Measurements from ENCODE around the gene GBP2.
"Not testable (repeated sequence)": the region's sequence is repeated elsewhere in the genome, so short reads cannot be mapped to it uniquely, and the experiment has no call there.

The GBP2 gene

DNA sequence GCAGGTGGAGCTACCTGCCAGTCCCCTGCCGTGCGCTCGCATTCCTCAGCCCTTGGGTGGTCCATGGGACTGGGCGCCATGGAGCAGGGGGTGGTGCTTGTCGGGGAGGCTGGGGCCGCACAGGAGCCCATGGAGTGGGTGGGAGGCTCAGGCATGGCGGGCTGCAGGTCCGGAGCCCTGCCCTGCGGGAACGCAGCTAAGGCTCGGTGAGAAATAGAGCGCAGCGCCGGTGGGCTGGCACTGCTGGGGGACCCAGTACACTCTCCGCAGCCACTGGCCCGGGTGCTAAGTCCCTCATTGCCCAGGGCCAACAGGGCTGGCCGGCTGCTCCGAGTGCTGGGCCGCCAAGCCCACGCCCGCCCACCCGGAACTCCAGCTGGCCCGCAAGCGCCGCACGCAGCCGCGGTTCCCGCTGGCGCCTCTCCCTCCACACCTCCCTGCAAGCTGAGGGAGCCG lies 2.1 kb upstream of the GBP2 start:
- not testable (repeated sequence) for H3K4me1 ChIP-seq (ENCODE audit: control insufficient read depth, insufficient read depth, low read length); H3K4me3 ChIP-seq (ENCODE audit: insufficient read depth, low read depth, low read length); H3K27me3 ChIP-seq (ENCODE audit: control insufficient read depth, insufficient read depth, low read length, poor library complexity, severe bottlenecking); H3K27ac ChIP-seq (ENCODE audit: insufficient read depth, low read depth, low read length, poor library complexity, severe bottlenecking); H3K9me3 ChIP-seq (ENCODE audit: control insufficient read depth, low read length); H3K36me3 ChIP-seq (ENCODE audit: control insufficient read depth, insufficient read depth, low read length)
- WGBS, 2 experiments: 92 to 95% methylated on average over 31 of the region's 31 CpGs

DNA sequence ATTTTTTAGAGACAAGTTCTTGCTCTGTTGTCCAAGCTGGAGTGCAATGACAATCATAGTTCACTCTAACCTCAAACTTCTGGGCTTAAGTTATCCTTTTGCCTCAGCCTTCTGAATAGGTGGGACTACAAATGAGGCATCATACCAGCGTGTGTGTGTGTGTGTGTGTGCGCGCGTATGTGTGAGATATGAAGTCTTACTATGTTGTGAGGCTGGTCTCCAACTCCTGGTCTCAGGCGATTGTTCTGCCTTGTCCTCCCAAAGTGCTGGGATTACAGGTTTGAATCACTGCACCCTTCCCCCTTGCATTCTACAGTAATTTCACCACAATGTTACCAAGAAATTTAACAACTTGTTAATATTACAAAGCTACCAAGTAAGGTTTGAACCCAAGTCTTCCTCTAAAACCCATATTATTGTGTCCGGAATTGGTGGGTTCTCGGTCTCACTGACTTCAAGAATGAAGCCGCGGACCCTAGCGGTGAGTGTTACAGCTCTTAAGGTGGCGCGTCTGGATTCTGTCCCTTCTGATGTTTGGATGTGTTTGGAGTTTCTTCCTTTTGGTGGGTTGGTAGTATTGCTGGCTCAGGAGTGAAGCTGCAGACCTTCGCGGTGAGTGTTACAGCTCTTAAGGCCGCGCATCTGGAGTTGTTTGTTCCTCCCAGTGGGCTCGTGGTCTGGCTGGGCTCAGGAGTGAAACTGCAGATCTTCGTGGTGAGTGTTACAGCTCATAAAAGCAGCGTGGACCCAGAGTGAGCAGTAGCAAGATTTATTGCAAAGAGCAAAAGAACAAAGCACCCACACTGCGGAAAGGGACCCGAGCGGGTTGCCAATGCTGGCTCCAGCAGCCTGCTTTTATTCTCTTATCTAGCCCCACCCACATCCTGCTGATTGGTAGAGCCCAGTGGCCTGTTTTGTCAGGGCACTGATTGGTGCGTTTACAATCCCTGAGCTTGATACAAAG lies 970 bp upstream of the GBP2 start:
- H3K4me3 ChIP-seq (ENCODE audit: insufficient read depth, low read depth, low read length); H3K27ac ChIP-seq (ENCODE audit: insufficient read depth, low read depth, low read length, poor library complexity, severe bottlenecking); H3K9me3 ChIP-seq (ENCODE audit: control insufficient read depth, low read length); H3K36me3 ChIP-seq (ENCODE audit: control insufficient read depth, insufficient read depth, low read length); H3K27me3 ChIP-seq (ENCODE audit: control insufficient read depth, insufficient read depth, low read length, poor library complexity, severe bottlenecking); H3K4me1 ChIP-seq (ENCODE audit: control insufficient read depth, insufficient read depth, low read length): not testable (repeated sequence)
- WGBS, 2 experiments: 86 to 88% methylated on average over 23 of the region's 23 CpGs

DNA sequence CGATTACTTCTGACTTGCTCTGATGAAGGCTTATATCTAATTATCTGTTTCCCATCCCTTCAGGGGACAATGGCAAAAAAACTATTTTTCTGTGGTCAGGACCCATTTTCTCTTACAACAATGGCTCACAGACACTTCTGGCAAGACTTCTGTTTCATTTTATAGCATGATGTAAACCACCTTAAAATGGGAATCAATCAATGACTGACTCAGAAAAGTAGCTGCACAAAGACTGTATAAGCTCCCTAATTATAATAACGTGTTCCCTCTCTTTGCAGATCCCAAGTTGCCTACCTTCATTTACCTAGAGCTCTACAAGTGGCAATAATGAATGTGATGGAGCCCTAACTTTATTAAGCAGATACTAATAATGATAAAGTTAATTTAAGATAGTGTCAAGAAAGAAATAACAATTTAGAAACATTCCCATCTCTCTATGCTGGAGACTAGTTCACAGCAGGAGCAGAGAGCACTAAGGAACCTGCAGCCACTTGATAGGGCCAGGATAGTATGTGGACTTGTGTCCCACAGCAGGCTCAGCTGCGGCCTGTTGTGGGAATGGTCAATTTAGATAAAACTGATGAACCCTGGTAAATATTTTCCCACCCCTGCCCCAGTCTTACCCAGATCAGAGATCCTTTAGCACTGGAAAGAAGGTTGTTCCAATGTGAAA lies 538 bp downstream of the GBP2 start:
- H3K9me3 ChIP-seq (ENCODE audit: control insufficient read depth, low read length): no peaks in the 10 kb centered on the region
- H3K27ac ChIP-seq (ENCODE audit: insufficient read depth, low read depth, low read length, poor library complexity, severe bottlenecking): no peak overlapping the region
- no peaks in the 10 kb centered on the region for H3K27me3 ChIP-seq (ENCODE audit: control insufficient read depth, insufficient read depth, low read length, poor library complexity, severe bottlenecking)
- H3K4me3 ChIP-seq (ENCODE audit: insufficient read depth, low read depth, low read length): no peak overlapping the region
- no peaks in the 10 kb centered on the region for H3K36me3 ChIP-seq (ENCODE audit: control insufficient read depth, insufficient read depth, low read length)
- 74 to 93% methylated on average over 2 to 3 of the region's 3 CpGs for WGBS, 2 experiments
- no peaks in the 10 kb centered on the region for H3K4me1 ChIP-seq (ENCODE audit: control insufficient read depth, insufficient read depth, low read length)

DNA sequence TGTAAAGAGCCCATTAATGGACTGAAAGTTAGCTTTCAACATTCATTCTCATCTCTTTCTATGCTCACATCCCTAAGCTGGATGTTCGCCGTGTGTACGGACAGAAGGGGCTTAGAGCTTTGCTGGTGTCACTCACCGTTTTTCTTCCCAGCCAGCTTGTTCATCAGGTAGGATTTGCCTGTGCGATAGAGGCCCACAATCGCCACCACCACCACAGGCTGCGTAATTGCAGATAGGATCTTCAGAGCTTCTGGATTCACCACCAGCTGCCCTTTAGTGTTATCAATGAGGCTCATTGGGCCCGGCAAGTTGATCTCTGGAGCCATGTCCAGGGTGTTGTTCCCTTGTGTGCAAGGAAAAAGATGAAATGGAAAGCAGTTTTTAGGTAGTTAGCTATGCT lies 4.3 kb downstream of the GBP2 start:
- no peaks in the 10 kb centered on the region for H3K9me3 ChIP-seq (ENCODE audit: control insufficient read depth, low read length)
- H3K36me3 ChIP-seq (ENCODE audit: control insufficient read depth, insufficient read depth, low read length): no peaks in the 10 kb centered on the region
- 97 to 98% methylated on average over 8 of the region's 8 CpGs for WGBS, 2 experiments
- H3K27ac ChIP-seq (ENCODE audit: insufficient read depth, low read depth, low read length, poor library complexity, severe bottlenecking): no peak overlapping the region
- no peak overlapping the region for H3K4me3 ChIP-seq (ENCODE audit: insufficient read depth, low read depth, low read length)
- no peaks in the 10 kb centered on the region for H3K4me1 ChIP-seq (ENCODE audit: control insufficient read depth, insufficient read depth, low read length)
- H3K27me3 ChIP-seq (ENCODE audit: control insufficient read depth, insufficient read depth, low read length, poor library complexity, severe bottlenecking): no peaks in the 10 kb centered on the region

DNA sequence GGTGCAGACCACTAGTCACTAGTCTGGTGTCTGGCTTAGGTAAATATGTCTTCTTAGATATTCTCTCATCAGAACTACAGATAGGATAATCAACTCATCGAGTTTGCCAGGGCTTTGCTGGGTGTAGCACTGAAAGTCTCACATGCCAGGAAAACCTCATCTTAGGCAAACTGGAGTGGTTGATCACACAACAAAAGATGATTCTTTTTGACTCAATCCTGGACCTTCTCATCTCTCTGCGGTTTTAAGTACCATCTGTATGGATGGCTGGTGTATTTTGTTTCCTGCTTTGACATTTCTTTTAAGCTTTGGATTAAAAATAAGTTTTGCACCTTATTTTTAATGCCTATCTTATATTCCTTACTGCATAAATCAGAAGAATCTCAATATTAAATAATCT lies 11.3 kb downstream of the GBP2 start:
- Histone ChIP-seq H3K4me1 (ENCODE audit: control insufficient read depth, insufficient read depth, low read length) (no peaks in the 10 kb centered on the region), H3K36me3 (ENCODE audit: control insufficient read depth, insufficient read depth, low read length) (no peaks in the 10 kb centered on the region), H3K9me3 (ENCODE audit: control insufficient read depth, low read length) (no peaks in the 10 kb centered on the region), H3K27ac (ENCODE audit: insufficient read depth, low read depth, low read length, poor library complexity, severe bottlenecking) (no peak overlapping the region), H3K27me3 (ENCODE audit: control insufficient read depth, insufficient read depth, low read length, poor library complexity, severe bottlenecking) (no peaks in the 10 kb centered on the region), H3K4me3 (ENCODE audit: insufficient read depth, low read depth, low read length) (no peak overlapping the region)
- WGBS, 2 experiments: 97% methylated on average over 2 of the region's 2 CpGs

DNA sequence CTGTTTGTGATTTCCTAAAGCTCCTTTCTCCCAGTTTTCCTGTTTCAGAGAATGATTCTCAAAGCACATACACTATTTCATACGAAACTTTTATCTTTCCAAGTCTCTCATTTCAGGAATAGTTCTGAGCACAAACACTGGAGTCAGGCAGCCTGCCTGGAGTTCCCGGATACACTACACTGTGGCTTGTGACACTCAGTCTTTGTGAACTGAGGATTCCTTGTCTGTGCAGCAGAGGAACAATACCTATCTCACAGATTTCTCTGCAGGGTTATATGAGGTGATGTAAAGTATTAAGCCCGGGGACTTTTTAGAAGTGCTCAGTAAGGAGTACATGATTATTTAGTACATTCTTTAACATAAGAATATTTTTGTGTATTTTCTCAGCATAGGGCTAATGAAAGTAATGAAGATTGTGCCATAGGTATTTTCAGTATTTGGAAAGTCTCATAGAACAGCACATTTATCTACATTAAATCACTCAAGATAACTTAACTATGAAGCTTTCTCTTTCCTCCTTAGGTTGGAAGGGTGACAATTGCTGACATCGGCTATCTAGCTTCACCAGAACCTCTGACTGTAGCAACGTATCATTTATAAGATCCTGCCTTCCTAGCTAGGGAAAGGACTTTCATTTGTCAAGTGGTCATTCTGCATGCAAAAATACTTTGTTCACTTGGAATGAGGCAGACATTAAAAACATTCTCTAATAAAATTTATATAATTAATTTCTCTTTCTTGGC lies 12.9 kb downstream of the GBP2 start:
- Histone ChIP-seq H3K4me1 (ENCODE audit: control insufficient read depth, insufficient read depth, low read length) (no peaks in the 10 kb centered on the region), H3K9me3 (ENCODE audit: control insufficient read depth, low read length) (no peaks in the 10 kb centered on the region), H3K36me3 (ENCODE audit: control insufficient read depth, insufficient read depth, low read length) (no peaks in the 10 kb centered on the region), H3K27me3 (ENCODE audit: control insufficient read depth, insufficient read depth, low read length, poor library complexity, severe bottlenecking) (no peaks in the 10 kb centered on the region), H3K4me3 (ENCODE audit: insufficient read depth, low read depth, low read length) (no peak overlapping the region), H3K27ac (ENCODE audit: insufficient read depth, low read depth, low read length, poor library complexity, severe bottlenecking) (no peak overlapping the region)
- 89 to 93% methylated on average over 4 of the region's 5 CpGs for WGBS, 2 experiments

DNA sequence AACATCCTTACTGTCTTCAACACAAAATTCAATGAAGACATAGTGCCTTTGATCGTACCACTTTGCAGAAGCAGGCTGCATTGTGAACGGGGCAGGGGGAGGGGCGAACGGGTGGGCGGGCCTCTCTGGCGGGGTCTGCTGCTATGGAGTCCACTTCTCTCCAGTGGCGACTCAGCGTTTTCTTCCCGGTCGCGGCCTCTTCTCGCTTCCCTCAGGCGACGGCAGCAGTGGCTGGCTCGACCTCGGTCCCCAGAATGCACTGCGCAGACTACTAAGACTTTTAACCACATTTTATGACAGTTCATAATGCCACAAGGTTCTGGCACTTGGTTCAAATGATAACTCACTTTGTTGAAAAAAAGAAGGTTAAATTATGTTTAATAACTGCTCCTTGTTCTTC lies 21.2 kb downstream of the GBP2 start:
- no peak overlapping the region for H3K4me3 ChIP-seq (ENCODE audit: insufficient read depth, low read depth, low read length)
- no peaks in the 10 kb centered on the region for H3K9me3 ChIP-seq (ENCODE audit: control insufficient read depth, low read length)
- H3K4me1 ChIP-seq (ENCODE audit: control insufficient read depth, insufficient read depth, low read length): no peaks in the 10 kb centered on the region
- WGBS, 2 experiments: 91 to 92% methylated on average over 17 of the region's 17 CpGs
- no peak overlapping the region for H3K27ac ChIP-seq (ENCODE audit: insufficient read depth, low read depth, low read length, poor library complexity, severe bottlenecking)
- no peaks in the 10 kb centered on the region for H3K36me3 ChIP-seq (ENCODE audit: control insufficient read depth, insufficient read depth, low read length)
- no peaks in the 10 kb centered on the region for H3K27me3 ChIP-seq (ENCODE audit: control insufficient read depth, insufficient read depth, low read length, poor library complexity, severe bottlenecking)

DNA sequence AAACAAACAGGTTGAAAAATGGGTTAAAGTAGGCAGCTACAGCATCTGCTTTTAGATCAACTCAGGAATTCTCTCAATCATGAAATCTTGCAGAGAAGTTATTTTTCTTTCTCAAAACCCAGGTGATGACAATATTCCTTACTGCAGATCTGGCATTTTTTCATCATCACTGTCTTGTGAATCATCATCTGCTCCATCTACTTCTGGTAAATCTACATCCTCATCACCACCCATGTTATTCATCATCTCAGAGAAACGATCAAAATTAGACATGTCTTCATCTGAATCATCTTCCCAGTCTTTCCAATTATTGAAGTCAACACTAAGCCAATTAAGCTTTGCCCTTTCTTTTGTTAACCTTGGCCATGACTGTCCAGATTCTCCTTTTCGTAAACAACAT lies 21.8 kb downstream of the GBP2 start:
- WGBS, 2 experiments: 97 to 99% methylated on average over 2 of the region's 2 CpGs
- Histone ChIP-seq H3K27ac (ENCODE audit: insufficient read depth, low read depth, low read length, poor library complexity, severe bottlenecking) (no peak overlapping the region), H3K9me3 (ENCODE audit: control insufficient read depth, low read length) (no peaks in the 10 kb centered on the region), H3K4me3 (ENCODE audit: insufficient read depth, low read depth, low read length) (no peak overlapping the region), H3K27me3 (ENCODE audit: control insufficient read depth, insufficient read depth, low read length, poor library complexity, severe bottlenecking) (no peaks in the 10 kb centered on the region), H3K4me1 (ENCODE audit: control insufficient read depth, insufficient read depth, low read length) (no peaks in the 10 kb centered on the region), H3K36me3 (ENCODE audit: control insufficient read depth, insufficient read depth, low read length) (no peaks in the 10 kb centered on the region)

DNA sequence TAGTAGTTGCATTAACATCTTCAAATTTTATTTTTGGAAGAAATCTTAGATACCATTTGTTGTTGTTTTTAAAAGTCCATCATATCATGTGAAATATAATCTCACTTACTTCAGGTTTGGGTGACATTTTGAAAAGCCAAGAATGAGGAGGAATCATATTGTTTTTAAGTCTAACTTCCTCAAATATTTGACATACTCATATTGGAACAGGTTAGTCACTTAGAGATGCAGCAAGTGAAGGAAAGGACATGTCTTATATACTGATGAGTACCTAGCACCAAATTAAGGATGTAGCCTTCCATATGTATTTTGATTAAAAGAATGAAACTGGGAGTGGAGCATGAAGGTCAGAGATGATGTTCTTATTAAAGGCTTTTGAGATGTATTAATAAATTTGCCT lies 23.9 kb downstream of the GBP2 start:
- Histone ChIP-seq H3K27ac (ENCODE audit: insufficient read depth, low read depth, low read length, poor library complexity, severe bottlenecking) (no peak overlapping the region), H3K36me3 (ENCODE audit: control insufficient read depth, insufficient read depth, low read length) (no peaks in the 10 kb centered on the region), H3K4me3 (ENCODE audit: insufficient read depth, low read depth, low read length) (no peak overlapping the region), H3K4me1 (ENCODE audit: control insufficient read depth, insufficient read depth, low read length) (no peaks in the 10 kb centered on the region), H3K9me3 (ENCODE audit: control insufficient read depth, low read length) (no peaks in the 10 kb centered on the region), H3K27me3 (ENCODE audit: control insufficient read depth, insufficient read depth, low read length, poor library complexity, severe bottlenecking) (no peaks in the 10 kb centered on the region)

DNA sequence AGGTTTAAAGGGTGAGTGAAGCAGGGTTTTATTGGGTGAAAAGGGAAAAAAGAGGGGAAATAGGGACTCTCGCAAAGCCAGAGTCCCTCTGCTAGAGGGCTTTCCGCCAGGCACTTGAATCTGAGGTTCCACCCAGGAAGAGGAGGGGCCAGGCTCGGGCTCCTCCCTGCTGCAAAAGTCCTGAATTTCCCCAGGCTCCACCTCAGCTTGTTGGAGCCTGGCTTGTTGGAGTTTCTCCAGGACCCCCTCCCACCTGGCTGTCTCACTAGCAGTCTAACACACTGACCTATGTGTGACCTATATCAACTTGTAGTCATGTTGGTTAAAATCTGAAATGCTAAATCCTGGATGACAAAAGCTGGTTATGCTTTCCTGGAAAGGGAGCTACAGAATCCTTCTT lies 25.5 kb downstream of the GBP2 start:
- H3K27me3 ChIP-seq (ENCODE audit: control insufficient read depth, insufficient read depth, low read length, poor library complexity, severe bottlenecking): no peaks in the 10 kb centered on the region
- no peak overlapping the region for H3K27ac ChIP-seq (ENCODE audit: insufficient read depth, low read depth, low read length, poor library complexity, severe bottlenecking)
- H3K9me3 ChIP-seq (ENCODE audit: control insufficient read depth, low read length): no peaks in the 10 kb centered on the region
- H3K36me3 ChIP-seq (ENCODE audit: control insufficient read depth, insufficient read depth, low read length): no peaks in the 10 kb centered on the region
- H3K4me1 ChIP-seq (ENCODE audit: control insufficient read depth, insufficient read depth, low read length): no peaks in the 10 kb centered on the region
- WGBS, 2 experiments: 90 to 95% methylated on average over 3 of the region's 3 CpGs
- no peak overlapping the region for H3K4me3 ChIP-seq (ENCODE audit: insufficient read depth, low read depth, low read length)
